ENCODE results near the gene NPY4R2.
A peak's percentile ranks its signal among the peaks of the same experiment; 100 is the strongest.
"Not testable (repeated sequence)": the region's sequence is repeated elsewhere in the genome, so short reads cannot be mapped to it uniquely, and the experiment has no call there.

NPY4R2 gene

GRCh38 chr10:47933462-47933861 is 15.0 kb downstream of the NPY4R2 start:
- DNase-seq = not testable (repeated sequence)

DNA sequence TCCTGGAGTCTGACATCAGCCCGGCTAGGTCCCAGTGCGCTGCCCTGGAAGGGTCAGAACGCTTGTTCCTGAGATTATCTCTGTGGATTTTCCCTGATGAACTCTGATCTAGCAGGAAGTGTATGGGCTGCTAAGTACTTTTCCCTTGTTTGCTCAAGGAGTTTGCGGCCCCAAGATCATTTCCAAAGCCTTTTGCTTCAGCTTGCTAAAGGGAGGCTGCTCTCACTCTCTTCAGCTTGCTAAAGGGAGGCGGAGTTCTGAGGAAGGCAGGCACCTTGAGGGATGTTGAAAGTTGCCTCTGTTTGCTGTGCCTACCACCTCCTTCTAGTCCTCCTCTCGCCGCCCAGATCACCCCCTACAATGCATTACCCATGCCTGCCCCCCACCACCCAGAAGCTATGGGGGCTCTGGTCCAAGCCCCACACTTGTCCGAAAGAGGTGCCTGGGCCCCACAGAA is 18.3 kb downstream of the NPY4R2 start:
- DNase-seq = not testable (repeated sequence)

DNA sequence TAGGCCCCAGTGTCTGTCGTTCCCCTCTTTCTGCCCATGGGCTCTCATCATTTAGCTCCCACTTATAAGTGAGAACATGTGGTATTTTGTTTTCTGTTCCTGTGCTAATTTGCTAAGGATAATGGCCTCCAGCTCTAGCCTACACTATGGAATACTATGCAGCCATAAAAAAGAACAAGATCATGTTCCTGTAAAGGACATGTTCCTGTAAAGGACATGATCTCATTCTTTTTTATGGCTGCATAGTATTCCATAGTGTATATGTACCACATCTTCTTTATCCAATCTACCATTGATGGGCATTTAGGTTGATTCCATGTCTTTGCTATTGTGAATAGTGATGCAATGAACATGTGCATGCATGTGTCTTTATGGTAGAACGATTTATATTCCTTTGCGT is 19.2 kb downstream of the NPY4R2 start:
- DNase-seq = not testable (repeated sequence)

GRCh38 chr10:47940821-47941220 is 22.4 kb downstream of the NPY4R2 start:
- DNase-seq = not testable (repeated sequence)

DNA sequence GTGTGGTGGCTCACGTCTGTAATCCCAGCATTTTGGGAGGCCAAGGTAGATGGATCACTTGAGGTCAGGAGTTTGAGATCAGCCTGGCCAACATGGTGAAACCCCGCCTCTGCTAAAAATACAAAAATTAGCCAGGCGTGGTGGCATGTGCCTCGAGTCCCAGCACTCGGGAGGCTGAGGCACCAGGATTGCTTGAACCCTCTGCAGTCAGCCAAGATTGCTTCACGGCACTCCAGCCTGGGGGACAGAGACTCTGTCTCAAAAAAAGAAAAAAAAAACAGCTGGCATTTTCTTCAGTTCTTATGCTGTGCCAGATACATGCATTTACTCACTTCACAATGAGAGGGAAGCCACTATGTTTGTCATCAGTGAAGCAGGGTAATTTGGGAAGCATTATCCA is 22.9 kb downstream of the NPY4R2 start:
- DNase-seq = not testable (repeated sequence)

DNA sequence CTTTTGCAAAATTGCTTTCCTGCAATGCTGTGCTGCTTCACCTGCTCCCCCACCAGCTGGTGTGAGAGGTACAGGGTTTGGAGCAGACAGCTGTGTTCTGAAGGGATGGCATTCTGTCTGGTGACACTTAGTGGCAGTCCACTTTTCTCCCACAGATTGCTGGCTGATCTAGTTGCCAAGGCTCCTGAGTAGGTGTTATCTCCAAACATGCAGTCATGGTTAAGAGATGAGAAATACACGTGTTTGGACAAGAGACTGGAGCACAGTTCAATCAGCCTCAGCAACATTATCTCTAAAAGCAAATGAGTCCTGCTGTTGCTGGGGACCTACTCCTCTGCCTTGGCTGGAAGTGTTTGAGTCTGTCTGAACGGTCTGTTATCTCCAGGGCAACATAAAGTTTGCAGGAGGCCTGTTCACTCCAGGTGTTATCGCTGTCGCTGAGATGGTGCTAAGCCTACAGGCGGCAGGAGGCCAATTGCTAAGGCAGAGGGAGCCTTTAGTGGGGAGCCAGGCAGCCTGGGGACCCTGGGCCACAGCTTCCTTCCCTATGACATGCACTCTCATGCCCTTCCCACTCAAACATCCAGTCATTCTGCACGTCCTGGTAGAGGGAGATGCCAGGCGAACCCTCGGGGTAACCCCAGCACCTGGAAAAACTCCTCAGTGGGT is 24.0 kb downstream of the NPY4R2 start:
- DNase-seq = peak; percentile 53

DNA sequence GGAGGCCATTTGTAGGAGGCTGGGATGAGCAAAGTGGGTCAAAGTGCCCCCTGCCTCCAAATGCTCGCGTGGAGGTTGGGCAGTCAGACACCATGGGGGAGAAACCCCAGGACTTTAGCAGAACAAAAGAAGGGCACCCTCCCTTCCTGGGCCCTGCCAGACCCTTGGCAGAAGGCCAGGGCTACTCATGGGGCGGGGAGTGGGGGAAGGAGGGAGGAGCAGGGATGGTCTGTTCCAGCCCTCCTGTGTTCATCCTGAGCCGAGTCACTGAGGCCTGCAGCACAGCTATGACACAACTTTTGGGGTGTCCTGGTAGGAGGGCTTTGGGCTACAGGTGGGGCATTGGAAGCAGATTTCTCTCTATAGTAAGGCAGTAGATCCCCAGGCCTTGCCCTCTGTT is 24.9 kb downstream of the NPY4R2 start:
- DNase-seq = not testable (repeated sequence)

- not testable (repeated sequence) for DNase-seq
Measured at GRCh38 chr10:47947424-47947823, 29.0 kb downstream of the NPY4R2 start.

DNA sequence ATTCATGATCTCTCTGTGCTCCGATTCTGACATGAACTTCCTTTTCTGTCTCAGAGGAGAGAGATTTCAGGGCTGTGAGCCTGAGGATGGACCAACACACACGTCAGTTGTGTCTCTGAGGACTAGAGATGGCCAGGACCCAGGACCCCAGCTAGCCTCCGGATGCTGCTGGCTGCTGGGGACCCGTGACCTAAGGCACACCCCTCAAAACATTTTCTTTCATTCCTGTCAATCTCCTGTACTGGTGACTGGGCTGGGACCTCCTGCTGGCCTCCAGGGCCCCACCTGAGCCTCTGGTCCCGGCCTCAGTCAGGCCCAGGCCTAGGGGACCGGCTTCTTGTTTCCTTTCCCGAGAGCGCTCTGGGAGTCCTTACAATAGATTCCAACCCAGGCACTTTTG is 38.7 kb downstream of the NPY4R2 start:
- not testable (repeated sequence) for DNase-seq

GRCh38 chr10:47959677-47960076 is 41.2 kb downstream of the NPY4R2 start:
- DNase-seq = not testable (repeated sequence)

GRCh38 chr10:47960699-47961098 is 42.2 kb downstream of the NPY4R2 start:
- DNase-seq = not testable (repeated sequence)

GRCh38 chr10:47962785-47963184 is 44.3 kb downstream of the NPY4R2 start:
- DNase-seq = not testable (repeated sequence)

GRCh38 chr10:47964280-47965063 is 46.0 kb downstream of the NPY4R2 start:
- DNase-seq = not testable (repeated sequence)

GRCh38 chr10:47968988-47969387 is 50.5 kb downstream of the NPY4R2 start:
- DNase-seq = not testable (repeated sequence)

- DNase-seq = not testable (repeated sequence)
Measured at GRCh38 chr10:47970047-47970446, 51.6 kb downstream of the NPY4R2 start.

DNA sequence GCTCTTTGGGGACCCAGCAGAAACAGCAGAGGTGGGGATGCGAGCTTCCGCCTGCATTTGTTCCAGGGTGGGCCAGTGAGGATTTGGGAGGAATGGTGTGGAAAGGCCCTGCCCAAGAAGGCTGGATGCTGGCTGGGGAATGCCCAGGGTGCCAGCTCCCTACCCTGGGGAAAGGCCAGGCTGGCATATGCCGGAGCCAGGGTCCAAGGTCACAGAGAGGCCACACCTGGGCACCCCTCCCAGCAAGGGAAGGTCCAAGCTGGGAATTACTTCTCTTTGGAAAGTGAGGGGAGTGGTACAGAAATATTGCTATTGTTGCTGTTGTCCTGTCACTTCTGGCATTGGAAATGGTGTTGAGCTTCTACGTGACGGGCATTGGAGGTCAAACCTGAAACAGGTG is 53.1 kb downstream of the NPY4R2 start:
- DNase-seq = not testable (repeated sequence)

DNA sequence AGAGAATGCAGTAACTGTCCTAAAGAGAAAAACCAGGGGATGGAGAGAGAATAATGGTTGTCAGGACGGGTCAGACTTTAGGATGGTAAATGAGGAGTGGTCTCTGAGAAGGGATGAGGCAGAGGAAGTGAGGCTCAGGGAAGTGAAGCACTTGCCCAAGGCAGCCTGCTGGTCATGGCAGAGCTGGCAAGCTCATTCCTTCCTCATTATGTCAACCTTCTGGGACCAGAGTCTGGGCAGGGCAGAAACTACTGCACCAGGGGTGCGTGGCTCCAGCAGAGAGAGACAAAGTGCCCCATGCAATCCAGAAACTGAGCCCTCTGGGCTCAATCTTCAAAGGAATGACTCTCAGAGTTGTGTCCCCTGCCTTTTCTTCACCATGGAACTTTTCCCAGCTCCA is 53.6 kb downstream of the NPY4R2 start:
- not testable (repeated sequence) for DNase-seq
